K562 (cell line): Measurements from ENCODE around the gene AP2S1.

Experiments
- CTCF ChIP-seq, 3 experiments: IDR thresholded peaks in 2 of 3; conservative IDR thresholded peaks in 1 of 3; 2 replicates each; pipeline ENCODE4 v1.5.1; 2011 to 2012; ENCODE audit warnings: low read length in 3 of 3, mild to moderate bottlenecking in 3 of 3, control low read depth in 2 of 3, improper control_type of control experiment in 1 of 3, inconsistent platforms in 1 of 3, low read depth in 1 of 3, mixed read lengths in 1 of 3, moderate library complexity in 1 of 3; ENCODE audit not compliant: insufficient read depth in 2 of 3
- IFI16 ChIP-seq: fragments of 250-450 bp; sonication (Bioruptor Pico); IDR thresholded peaks from 2 replicates; pipeline ENCODE4 v2.1.2; 2022; ENCODE audit warnings: mild to moderate bottlenecking, inconsistent platforms
- KDM4B ChIP-seq, 2 experiments: fragments of 450-650 bp in 1 of 2; sonication (generic) in 1 of 2; IDR thresholded peaks; 2 replicates each; pipeline ENCODE4 v1.6.1; 2016 to 2017; ENCODE audit warnings: borderline replicate concordance in 2 of 2, antibody characterized with exemption in 1 of 2, low read depth in 1 of 2, mild to moderate bottlenecking in 1 of 2
- LARP7 ChIP-seq: fragments of 450-650 bp; IDR thresholded peaks from 2 replicates; pipeline ENCODE4 v1.6.1; 2016
- NCOA6 ChIP-seq: fragments of 450-650 bp; IDR thresholded peaks from 2 replicates; pipeline ENCODE4 v1.6.1; 2017; ENCODE audit warnings: mild to moderate bottlenecking
- POLR2AphosphoS5 ChIP-seq: IDR thresholded peaks from 2 replicates; pipeline ENCODE4 v1.6.1; 2011; ENCODE audit warnings: mild to moderate bottlenecking, low read depth, low read length, moderate library complexity; ENCODE audit not compliant: control insufficient read depth, insufficient read depth
- RFX5 ChIP-seq: IDR thresholded peaks from 2 replicates; pipeline ENCODE4 v1.6.1; 2011; ENCODE audit warnings: low read depth, mild to moderate bottlenecking, improper control_type of control experiment, low read length
- SIN3A ChIP-seq, 2 experiments: fragments of 150-350 bp in 1 of 2; IDR thresholded peaks; 2 replicates each; pipeline ENCODE4 v1.6.1; 2011 to 2016; ENCODE audit warnings: borderline replicate concordance in 2 of 2, low read depth in 2 of 2, low read length in 2 of 2, mild to moderate bottlenecking in 2 of 2, moderate library complexity in 2 of 2; ENCODE audit not compliant: control insufficient read depth in 1 of 2
- TBP ChIP-seq: optimal IDR thresholded peaks from 2 replicates; pipeline ENCODE3; 2011; ENCODE audit warnings: low read depth, low read length, improper control_type of control experiment
- VEZF1 ChIP-seq: fragments of 200-800 bp; sonication (Bioruptor generic); IDR thresholded peaks from 2 replicates; pipeline ENCODE4 v1.6.1; 2017; ENCODE audit warnings: missing genetic modification characterization, missing compliant biosample characterization
- ZNF431 ChIP-seq: sonication (generic); formaldehyde crosslinking; IDR thresholded peaks from 2 replicates; pipeline ENCODE4 v1.8.0; 2022; ENCODE audit warnings: mild to moderate bottlenecking, missing genetic modification reagents

- TF ChIP-seq LARP7 (no peak), CTCF (IDR thresholded peaks at IDR 0.05 in 2 of 3, conservative IDR thresholded peaks at IDR 0.05 in 1 of 3; ENCODE audit: insufficient read depth in 2 of 3, low read depth in 1 of 3, low read length in 3 of 3) (no peak), KDM4B (IDR thresholded peaks at IDR 0.05; ENCODE audit: borderline replicate concordance in 2 of 2, low read depth in 1 of 2) (no peak), NCOA6 (no peak), POLR2AphosphoS5 (no peak), SIN3A (IDR thresholded peaks at IDR 0.05; ENCODE audit: borderline replicate concordance in 2 of 2, control insufficient read depth in 1 of 2, low read depth in 2 of 2, low read length in 2 of 2) (0 out of 4 replicates have a peak, but pooled peaks of 1 of the 2 experiments have one; percentile 13), ZNF431 (CRISPR knock-in tag) (no peak), IFI16 (CRISPR knock-in tag) (no peak), TBP (no peak), VEZF1 (no peak), RFX5 (no peak)
Measured at GRCh38 chr19:46890423-46891170, 40.0 kb upstream of the AP2S1 start.
